Measurements from ENCODE around the gene POU6F2.

DNA sequence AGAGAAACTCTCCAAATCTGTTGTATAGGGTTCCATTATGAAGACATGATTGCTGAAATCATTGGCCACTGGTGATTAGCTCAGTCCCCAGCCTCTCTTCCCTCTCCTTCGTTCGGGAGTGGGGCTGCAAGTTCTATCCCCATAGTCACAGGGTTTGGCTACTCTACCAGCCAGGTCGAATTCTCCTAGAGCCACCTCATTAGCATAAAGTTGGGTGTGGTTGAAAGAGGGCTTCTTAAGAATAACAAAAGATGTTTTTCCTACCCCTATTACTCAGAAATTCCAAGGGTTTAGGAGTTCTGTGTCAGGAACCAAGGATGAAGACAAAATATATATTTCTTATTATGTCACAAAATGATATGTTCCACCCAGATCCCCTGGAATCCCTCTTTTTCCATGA is 422.3 kb downstream of the POU6F2 start:
- TF ChIP-seq, protein P1, sequence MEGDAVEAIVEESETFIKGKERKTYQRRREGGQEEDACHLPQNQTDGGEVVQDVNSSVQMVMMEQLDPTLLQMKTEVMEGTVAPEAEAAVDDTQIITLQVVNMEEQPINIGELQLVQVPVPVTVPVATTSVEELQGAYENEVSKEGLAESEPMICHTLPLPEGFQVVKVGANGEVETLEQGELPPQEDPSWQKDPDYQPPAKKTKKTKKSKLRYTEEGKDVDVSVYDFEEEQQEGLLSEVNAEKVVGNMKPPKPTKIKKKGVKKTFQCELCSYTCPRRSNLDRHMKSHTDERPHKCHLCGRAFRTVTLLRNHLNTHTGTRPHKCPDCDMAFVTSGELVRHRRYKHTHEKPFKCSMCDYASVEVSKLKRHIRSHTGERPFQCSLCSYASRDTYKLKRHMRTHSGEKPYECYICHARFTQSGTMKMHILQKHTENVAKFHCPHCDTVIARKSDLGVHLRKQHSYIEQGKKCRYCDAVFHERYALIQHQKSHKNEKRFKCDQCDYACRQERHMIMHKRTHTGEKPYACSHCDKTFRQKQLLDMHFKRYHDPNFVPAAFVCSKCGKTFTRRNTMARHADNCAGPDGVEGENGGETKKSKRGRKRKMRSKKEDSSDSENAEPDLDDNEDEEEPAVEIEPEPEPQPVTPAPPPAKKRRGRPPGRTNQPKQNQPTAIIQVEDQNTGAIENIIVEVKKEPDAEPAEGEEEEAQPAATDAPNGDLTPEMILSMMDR (IDR thresholded peaks at IDR 0.05): no peak
- TF ChIP-seq POLR2A (IDR thresholded peaks at IDR 0.05): no peak
